Tibial nerve (tissue), 4 donors: ENCODE results near the gene DPPA3. TPM values are rescaled to one million over a fixed set of nuclear protein-coding genes. Genes with fewer than 3 reads are reported as not detected.
"Not testable (repeated sequence)": the region's sequence is repeated elsewhere in the genome, so short reads cannot be mapped to it uniquely, and the experiment has no call there.

Experiments
- DNase-seq, 2 donors: peaks; one replicate each; pipeline ENCODE4 v3.0.0-alpha.2; 2019; ENCODE audit warnings: low spot score in 2 of 2
- H3K27ac ChIP-seq, 4 donors: fragments of 200-600 bp; sonication (generic) in 3 of 4; one replicate each; pipeline ENCODE4 v1.5.1; 2017 to 2019; ENCODE audit warnings: mild to moderate bottlenecking in 1 of 4
- H3K27me3 ChIP-seq, 2 donors: fragments of 200-600 bp; sonication (generic) in 1 of 2; one replicate each; pipeline versions ENCODE4 v1.5.1 to v1.6.0; 2017 to 2019
- H3K36me3 ChIP-seq, 3 donors: fragments of 200-600 bp; sonication (generic); one replicate each; pipeline ENCODE4 v1.5.1; 2018 to 2019
- H3K4me1 ChIP-seq, 4 donors: fragments of 200-600 bp; sonication (generic) in 3 of 4; one replicate each; pipeline ENCODE4 v1.5.1; 2017 to 2019
- H3K4me3 ChIP-seq, 4 donors: fragments of 200-600 bp; sonication (generic) in 3 of 4; one replicate each; pipeline ENCODE4 v1.5.1; 2017 to 2019; ENCODE audit warnings: mild to moderate bottlenecking in 1 of 4, moderate library complexity in 1 of 4
- H3K9me3 ChIP-seq, 4 donors: fragments of 200-600 bp; sonication (generic) in 3 of 4; one replicate each; pipeline ENCODE4 v1.5.1; 2017 to 2019
- EP300 ChIP-seq, 2 donors: sonication (generic); formaldehyde crosslinking; IDR thresholded peaks; one replicate each; pipeline ENCODE4 v1.6.1; 2017; ENCODE audit warnings: antibody characterized with exemption in 2 of 2, mild to moderate bottlenecking in 1 of 2
- POLR2A ChIP-seq, 2 donors: fragments of 450-650 bp; IDR thresholded peaks; one replicate each; pipeline ENCODE4 v1.6.1; 2017; ENCODE audit warnings: antibody characterized with exemption in 2 of 2, mild to moderate bottlenecking in 2 of 2, moderate library complexity in 2 of 2
- WGBS, 2 donors: methylation state at CpG; one replicate each; pipeline ENCODE4 v1.1.5; 2018; 5-methylcytosine and 5-hydroxymethylcytosine counted together
- total RNA-seq, 4 donors: library from RNA; depleted of rRNA; stranded (reverse); fragments of >200 nt; gene quantifications; one replicate each; pipeline ENCODE4 v1.1.0, GENCODE V29; 2016
- TF ChIP-seq, protein P1 (sequence below), 5 experiments: fragments of 200-600 bp in 3 of 5; fragments of 450-650 bp in 2 of 5; sonication (generic) in 3 of 5; IDR thresholded peaks; one replicate each; pipeline ENCODE4 v1.5.1; 2016 to 2019; ENCODE audit warnings: antibody characterized with exemption in 5 of 5, mild to moderate bottlenecking in 3 of 5, moderate library complexity in 2 of 5

Gene DPPA3
- total RNA-seq, 4 donors from 2014 or later = not detected

DNA sequence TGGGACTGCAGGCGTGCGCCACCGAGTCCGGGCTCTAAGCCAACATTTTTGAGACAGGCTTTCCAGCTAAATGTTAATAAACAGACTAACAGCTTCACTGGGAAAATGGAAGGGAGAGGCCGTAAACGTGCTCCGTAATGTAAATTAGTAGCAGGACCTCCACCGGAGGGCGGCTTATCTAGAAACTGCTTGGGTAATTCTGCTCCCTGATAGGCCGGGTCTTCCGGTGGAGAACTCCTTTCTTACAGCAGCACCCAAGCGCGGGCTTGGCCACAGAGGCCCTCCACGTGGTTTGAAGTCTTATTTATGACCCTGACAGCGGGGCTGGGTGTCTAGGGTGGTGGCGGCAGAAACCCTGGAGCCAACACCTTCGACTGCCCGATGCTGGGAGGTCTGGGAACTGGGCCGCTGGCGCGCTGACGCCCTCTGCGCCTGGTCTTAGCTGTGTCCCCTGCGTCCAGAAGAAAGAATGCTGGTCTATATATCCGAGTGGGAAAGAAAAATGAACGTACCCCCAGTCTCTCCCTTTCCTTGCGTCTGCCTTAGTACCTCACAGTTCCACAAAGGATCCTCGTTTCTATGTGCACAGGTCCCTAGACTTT lies 1.7 kb downstream of the DPPA3 start:
- DNase-seq = no peak
- 92% methylated on average over 28 of the region's 28 CpGs for WGBS, 2 donors
- H3K27me3 ChIP-seq = no peaks in the 10 kb centered on the region
- peaks cover 0 to 7% (median 0%) of the 10 kb centered on the region in 4 donors for H3K9me3 ChIP-seq
- TF ChIP-seq EP300 (IDR thresholded peaks at IDR 0.05) (no peak), POLR2A (IDR thresholded peaks at IDR 0.05) (no peak)
- TF ChIP-seq, protein P1, sequence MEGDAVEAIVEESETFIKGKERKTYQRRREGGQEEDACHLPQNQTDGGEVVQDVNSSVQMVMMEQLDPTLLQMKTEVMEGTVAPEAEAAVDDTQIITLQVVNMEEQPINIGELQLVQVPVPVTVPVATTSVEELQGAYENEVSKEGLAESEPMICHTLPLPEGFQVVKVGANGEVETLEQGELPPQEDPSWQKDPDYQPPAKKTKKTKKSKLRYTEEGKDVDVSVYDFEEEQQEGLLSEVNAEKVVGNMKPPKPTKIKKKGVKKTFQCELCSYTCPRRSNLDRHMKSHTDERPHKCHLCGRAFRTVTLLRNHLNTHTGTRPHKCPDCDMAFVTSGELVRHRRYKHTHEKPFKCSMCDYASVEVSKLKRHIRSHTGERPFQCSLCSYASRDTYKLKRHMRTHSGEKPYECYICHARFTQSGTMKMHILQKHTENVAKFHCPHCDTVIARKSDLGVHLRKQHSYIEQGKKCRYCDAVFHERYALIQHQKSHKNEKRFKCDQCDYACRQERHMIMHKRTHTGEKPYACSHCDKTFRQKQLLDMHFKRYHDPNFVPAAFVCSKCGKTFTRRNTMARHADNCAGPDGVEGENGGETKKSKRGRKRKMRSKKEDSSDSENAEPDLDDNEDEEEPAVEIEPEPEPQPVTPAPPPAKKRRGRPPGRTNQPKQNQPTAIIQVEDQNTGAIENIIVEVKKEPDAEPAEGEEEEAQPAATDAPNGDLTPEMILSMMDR (IDR thresholded peaks at IDR 0.05) = no peak
- no peaks in the 10 kb centered on the region for H3K36me3 ChIP-seq
- H3K27ac ChIP-seq = no peak overlapping the region
- no peak overlapping the region for H3K4me3 ChIP-seq
- no peaks in the 10 kb centered on the region for H3K4me1 ChIP-seq

DNA sequence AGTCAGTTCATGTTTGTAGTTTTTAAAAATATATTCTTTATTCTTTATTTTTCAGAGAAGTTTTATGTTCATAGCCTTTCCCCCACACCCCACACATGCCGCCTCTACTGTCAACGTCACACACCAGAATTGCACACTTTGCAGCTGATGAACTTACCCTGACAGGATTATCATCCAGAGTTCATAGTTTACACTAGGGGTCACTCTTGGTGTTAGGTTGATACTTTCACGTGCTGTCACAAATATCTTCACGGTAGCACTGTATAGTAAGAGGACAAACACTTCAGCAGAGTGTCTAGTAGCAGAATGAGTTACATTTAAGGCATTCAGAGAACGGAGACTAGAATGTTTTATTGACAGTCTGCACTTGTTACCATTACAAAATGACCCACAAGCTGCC lies 5.1 kb downstream of the DPPA3 start:
- WGBS, 2 donors = 11 to 13% methylated on average over 5 of the region's 5 CpGs
- Histone ChIP-seq H3K27me3 (no peaks in the 10 kb centered on the region), H3K27ac (no peak overlapping the region), H3K9me3 (peaks cover 0 to 7% (median 0%) of the 10 kb centered on the region in 4 donors), H3K4me3 (no peak overlapping the region), H3K4me1 (no peaks in the 10 kb centered on the region), H3K36me3 (no peaks in the 10 kb centered on the region)
- TF ChIP-seq POLR2A (IDR thresholded peaks at IDR 0.05) (no peak), EP300 (IDR thresholded peaks at IDR 0.05) (no peak)
- TF ChIP-seq, protein P1 (IDR thresholded peaks at IDR 0.05) = no peak
- DNase-seq = no peak

DNA sequence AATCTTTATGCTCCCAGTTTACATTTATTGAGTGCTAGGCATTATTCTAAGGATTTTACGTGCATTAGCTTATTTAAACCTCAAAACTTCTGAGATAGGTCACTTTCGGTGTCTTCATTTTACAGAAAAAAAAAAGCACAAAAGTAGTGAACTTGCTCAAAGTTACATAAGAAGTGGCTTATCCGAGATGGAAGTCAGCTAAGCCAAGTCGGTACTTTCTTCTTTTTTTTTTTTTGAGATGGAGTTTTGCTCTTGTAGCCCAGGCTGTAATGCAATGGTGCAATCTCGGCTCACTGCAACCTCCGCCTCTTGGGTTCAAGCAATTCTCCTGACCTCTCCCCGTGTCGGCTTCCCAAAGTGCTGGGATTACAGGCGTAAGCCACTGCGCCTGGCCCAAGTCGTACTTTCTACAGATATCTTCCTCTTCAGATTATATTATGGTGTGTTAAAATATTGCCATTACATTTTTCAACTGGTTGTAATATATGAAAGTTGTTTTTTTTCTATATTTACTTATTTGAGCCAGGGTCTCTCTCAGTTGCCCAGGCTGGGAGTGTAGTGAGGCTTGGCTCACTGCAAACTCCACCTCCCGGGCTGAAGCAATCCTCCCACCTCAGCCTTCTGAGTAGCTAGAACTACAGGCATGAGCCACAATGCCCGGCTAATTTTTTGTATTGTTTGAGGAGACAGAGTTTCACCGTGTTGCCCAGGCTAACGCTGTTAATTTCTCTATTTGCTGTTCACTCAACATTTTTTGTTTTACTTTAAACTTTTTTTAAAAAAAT lies 8.9 kb downstream of the DPPA3 start:
- H3K4me1 ChIP-seq = no peaks in the 10 kb centered on the region
- H3K9me3 ChIP-seq = no peaks in the 10 kb centered on the region
- no peak overlapping the region for H3K27ac ChIP-seq
- TF ChIP-seq EP300 (IDR thresholded peaks at IDR 0.05) (no peak), POLR2A (IDR thresholded peaks at IDR 0.05) (no peak)
- TF ChIP-seq, protein P1 (IDR thresholded peaks at IDR 0.05) = no peak
- 65 to 69% methylated on average over 15 of the region's 15 CpGs for WGBS, 2 donors
- no peak for DNase-seq
- no peak overlapping the region for H3K4me3 ChIP-seq
- H3K27me3 ChIP-seq = no peaks in the 10 kb centered on the region
- H3K36me3 ChIP-seq = no peaks in the 10 kb centered on the region

DNA sequence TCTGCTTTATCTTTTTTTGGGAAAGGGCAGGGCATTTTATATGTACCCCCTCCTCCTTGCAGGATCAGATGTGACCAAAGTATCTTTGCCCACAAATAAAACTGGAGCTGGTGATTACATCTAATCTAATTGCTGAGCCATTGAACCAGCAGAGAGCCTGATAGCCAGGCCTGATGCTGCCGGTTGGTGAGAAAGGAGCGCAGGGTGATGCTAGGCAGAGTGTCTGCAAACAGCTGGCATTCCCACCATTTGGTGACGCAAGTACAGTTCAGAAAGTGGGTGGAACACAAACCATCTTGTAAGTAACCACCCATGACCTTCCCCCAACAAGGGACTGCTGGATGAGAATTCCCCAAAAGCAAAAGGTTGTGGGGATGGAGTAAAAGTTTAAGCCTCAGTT lies 12.7 kb downstream of the DPPA3 start:
- no peak for DNase-seq
- Histone ChIP-seq H3K36me3 (no peaks in the 10 kb centered on the region), H3K9me3 (peaks cover 0 to 4% (median 0%) of the 10 kb centered on the region in 4 donors), H3K4me3 (no peak overlapping the region), H3K27me3 (no peaks in the 10 kb centered on the region), H3K4me1 (no peaks in the 10 kb centered on the region), H3K27ac (no peak overlapping the region)
- 57 to 61% methylated on average over 3 of the region's 3 CpGs for WGBS, 2 donors
- TF ChIP-seq POLR2A (IDR thresholded peaks at IDR 0.05) (no peak), EP300 (IDR thresholded peaks at IDR 0.05) (no peak)
- TF ChIP-seq, protein P1 (IDR thresholded peaks at IDR 0.05) = no peak

DNA sequence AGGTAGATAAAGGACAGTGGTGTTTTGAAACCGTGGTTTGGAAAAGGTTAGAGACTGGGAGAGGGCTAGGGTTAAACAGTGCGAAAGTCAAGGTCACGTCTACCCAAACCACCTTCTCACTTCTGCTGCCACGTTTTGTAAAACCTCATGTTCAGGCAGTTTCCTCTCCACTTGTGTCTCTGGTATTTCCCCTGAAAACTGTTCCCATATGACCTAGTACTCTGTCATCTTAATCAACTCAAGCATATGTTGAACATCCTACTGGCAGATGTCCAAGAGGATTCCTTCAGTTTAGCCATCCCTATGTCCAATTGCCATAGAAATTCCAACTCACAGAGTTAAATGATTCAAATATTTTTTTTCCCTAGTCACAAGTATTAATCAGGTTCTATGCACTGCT lies 18.5 kb downstream of the DPPA3 start:
- Histone ChIP-seq H3K27me3 (no peaks in the 10 kb centered on the region), H3K4me1 (no peaks in the 10 kb centered on the region), H3K9me3 (peaks cover 0 to 4% (median 0%) of the 10 kb centered on the region in 4 donors), H3K4me3 (no peak overlapping the region), H3K27ac (no peak overlapping the region), H3K36me3 (no peaks in the 10 kb centered on the region)
- no peak for DNase-seq
- TF ChIP-seq EP300 (IDR thresholded peaks at IDR 0.05) = no peak
- no peak for TF ChIP-seq POLR2A (IDR thresholded peaks at IDR 0.05)
- TF ChIP-seq, protein P1 (IDR thresholded peaks at IDR 0.05) = no peak
- 51 to 54% methylated on average over 4 of the region's 4 CpGs for WGBS, 2 donors

DNA sequence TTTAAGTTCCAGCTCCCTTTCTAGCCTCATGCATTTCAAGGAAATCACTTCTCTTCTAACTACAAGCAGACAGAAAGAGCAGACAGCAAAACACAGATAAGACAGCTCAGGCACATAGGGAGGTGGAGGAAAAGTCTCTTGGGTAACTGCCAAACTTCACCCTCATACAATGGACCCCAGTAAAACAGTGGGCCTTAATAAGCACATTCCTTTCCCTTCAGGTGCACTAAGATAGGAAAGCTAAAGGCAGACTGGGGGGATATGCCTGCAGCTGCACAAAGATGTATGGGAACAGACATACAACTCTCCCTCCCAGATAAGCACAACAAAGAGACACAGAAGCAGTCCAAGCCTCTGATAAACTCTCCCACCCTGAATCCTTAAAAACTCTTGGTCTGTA lies 19.8 kb downstream of the DPPA3 start:
- not testable (repeated sequence) for H3K36me3 ChIP-seq, H3K4me3 ChIP-seq, H3K27me3 ChIP-seq

More for the DNA sequence above, 19.8 kb downstream of the DPPA3 start:
- H3K4me1 ChIP-seq, H3K9me3 ChIP-seq, DNase-seq, H3K27ac ChIP-seq: not testable (repeated sequence)
